Skeletal muscle cell (primary cell): ENCODE data around the gene NDST1.

Source experiments
- DNase-seq: peaks from one replicate; pipeline ENCODE4 v3.0.0-alpha.2; 2010; ENCODE audit warnings: low read depth
- H3K4me3 ChIP-seq: 2 replicates; pipeline ENCODE4 v1.5.1; 2011; ENCODE audit warnings: low read depth, mild to moderate bottlenecking, control low read depth, low read length, moderate library complexity

The NDST1 gene

DNA sequence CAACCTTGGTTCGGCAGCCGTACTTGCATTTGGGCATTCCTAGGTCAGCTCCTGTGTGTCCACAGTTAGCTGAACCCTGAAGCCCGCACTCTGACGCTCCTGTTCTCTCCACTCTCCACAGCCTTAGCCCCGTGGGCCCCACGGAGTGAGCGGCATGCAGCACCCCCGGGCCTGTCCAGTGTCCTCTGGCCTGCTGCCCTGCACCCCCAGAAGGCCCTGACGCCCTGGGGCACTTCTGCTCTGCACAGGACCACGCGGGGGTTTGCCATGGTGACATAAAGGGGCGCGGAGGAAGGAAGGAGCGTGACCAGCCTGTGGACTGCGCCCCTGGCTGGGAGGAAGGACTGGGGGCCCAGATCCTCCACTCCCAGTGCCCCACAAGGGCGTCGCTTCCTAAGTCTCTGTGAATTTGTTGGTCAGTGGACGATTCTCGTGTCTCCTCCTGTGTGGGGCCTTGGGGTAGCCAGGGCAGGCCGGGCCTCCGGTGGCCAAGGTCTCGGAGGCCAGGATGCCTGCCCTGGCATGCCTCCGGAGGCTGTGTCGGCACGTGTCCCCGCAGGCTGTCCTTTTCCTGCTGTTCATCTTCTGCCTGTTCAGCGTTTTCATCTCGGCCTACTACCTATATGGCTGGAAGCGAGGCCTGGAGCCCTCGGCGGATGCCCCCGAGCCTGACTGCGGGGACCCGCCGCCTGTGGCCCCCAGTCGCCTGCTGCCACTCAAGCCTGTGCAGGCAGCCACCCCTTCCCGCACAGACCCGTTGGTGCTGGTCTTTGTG lies 13.0 kb downstream of the NDST1 start:
- no peak for DNase-seq
- H3K4me3 ChIP-seq = no peak overlapping the region

DNA sequence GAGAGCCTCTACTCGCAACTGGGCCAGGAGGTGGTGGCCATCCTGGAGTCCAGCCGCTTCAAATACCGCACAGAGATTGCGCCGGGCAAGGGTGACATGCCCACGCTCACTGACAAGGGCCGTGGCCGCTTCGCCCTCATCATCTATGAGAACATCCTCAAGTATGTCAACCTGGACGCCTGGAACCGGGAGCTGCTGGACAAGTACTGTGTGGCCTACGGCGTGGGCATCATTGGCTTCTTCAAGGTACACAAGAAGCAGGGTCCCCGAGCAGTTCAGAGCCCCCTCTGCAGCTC lies 13.5 kb downstream of the NDST1 start:
- H3K4me3 ChIP-seq = no peak overlapping the region
- DNase-seq = no peak

DNA sequence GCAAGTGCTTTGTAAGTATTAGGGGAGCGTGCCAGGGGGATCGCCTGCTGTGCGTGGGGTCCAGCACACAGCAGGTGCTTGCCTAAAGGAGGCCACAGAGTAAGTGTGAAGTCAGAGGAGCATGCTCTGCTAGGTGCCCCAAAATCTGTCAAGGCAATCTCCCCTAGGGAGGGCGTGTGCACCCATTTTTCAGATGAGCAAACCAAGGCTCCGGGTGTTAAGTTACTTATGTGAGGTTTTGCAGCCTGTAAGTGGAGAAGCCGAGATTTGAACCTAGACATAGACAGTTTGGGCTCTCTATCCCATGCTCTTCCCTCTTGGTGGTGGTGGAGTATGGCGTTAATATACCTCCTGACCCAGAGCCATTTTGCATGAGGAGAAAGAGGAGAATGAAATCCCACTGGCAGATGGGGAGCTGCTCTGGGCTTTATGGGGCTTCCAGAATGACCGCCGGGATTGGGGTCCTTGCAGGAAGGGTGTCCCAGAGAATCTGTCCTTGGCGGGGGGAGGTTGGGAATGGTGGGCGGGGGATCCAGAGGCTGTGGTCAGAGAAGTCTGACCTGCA lies 14.1 kb downstream of the NDST1 start:
- H3K4me3 ChIP-seq = no peak overlapping the region
- DNase-seq = no peak

DNA sequence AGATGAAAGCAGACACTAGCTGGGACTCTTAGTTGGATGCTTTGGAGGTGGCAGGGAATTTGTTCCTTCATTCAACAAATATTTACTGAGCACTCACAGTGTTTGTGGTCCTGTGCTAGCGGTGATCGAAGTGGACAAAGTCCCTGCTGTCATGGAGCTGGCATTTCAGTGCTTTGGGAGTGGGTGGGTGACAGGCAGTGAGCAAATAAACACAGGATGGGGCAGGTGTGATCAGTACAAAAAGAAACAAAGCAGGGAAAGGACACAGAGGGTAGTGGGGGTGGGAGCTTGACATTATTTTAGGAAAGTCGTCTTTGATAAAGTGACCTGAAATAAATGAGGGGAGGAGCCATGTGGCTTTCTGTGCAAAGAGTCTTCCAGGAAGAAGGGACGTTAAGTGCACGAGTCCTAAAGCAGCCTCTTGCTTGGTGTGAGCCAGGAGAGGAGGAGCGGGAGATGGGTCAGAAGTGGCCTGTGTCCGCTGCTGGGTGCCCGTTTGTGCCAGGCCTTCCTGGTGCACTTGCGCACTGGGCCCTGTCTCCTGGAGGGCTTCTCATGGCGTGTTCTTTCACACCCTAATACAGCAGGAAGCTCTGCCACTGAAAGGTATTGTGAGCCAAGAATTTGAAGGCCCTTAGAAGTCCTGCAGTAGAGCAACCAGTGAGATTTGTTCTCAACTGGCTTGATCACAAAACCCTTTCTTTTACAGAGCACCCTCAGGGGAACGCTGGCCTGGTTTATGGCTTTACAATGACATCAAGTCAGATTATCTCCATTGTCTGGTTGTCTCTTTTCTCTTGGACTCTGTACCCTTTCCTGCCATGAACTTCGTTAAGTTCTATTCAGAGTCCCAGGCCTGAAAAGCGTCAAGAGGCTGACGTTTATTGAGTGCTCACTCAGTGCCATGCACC lies 14.8 kb downstream of the NDST1 start:
- no peak overlapping the region for H3K4me3 ChIP-seq
- no peak for DNase-seq

DNA sequence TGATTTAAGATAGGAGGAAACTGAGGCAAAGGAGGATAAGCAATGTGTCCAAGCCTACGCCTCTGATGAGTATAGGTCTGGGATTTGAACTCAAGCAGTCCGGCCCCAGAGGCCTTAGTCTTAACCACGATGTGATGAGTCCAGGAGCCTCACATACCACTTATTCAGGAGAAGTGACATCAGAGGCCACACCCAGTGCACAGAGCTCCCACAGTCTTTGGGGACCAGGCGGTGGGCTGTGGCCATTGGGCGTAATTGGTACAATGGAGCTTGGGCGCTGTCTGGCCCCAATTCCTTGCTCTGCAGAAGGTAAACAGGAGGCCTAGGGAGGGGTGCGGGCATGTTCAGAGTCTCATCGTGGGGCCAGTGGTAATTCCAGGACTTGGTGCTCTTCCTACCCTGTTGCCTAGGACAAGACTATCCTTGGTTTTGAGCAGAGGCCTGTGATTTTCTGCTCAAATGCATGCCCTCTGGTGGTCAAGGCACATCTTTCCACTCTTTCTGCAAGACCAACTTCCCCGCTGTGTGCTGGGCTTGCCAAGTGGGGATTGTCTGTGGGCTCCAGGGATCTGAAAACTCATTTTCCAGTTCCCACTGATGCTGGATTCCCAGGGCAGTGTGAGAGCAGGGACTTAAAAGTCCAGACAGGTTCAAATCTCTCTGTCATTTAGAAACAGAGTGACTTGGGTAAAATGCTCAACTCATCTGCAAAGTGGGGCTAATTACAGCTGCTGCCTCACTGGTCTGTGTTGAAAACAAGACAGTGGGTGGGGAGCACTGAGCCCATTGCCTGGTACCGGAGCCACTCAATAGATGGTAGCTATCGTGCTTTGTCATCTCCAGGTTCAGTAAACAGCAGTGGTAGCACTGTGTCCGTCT lies 15.8 kb downstream of the NDST1 start:
- H3K4me3 ChIP-seq = no peak overlapping the region
- DNase-seq = no peak

DNA sequence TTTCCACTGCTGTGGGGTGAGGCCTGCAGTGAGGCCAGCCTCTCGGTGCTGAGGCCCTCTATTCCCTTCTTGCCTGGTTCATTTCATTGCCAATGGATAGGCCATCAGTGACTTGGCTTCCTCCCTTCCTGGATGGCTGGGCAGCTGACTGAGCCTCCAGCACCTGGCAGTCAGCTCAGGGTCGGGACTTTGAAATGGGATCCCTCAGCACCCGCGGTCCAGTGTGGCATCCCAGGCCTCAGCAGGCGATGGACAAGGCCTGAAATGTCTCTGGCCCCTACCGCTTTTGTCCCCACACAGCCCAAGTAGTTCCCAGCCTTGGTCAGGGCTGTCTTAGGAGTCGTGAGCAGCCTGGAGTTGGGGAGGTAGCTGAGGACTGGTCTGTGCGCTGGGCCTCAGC lies 17.2 kb downstream of the NDST1 start:
- H3K4me3 ChIP-seq = no peak overlapping the region
- DNase-seq = no peak

DNA sequence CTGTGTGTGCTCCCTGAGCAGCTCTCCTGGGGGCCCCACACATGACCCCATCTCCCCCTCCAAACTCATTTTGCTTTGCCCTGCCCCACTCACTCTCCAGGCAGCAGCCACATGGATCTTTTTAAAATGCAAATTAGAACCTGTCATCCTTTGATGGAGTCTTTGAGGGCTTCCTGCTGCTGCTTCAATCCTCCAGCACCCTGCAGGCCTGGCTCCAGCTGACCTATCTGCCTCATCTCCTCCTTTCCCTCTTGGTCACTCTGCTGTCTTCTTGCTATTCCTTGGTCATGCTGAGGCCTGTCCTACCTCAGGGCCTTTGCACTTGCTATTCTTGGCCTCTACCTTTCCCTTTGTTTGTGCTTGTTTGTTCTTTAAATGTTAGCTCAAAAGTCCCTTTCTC lies 17.9 kb downstream of the NDST1 start:
- DNase-seq = no peak
- H3K4me3 ChIP-seq = no peak overlapping the region

DNA sequence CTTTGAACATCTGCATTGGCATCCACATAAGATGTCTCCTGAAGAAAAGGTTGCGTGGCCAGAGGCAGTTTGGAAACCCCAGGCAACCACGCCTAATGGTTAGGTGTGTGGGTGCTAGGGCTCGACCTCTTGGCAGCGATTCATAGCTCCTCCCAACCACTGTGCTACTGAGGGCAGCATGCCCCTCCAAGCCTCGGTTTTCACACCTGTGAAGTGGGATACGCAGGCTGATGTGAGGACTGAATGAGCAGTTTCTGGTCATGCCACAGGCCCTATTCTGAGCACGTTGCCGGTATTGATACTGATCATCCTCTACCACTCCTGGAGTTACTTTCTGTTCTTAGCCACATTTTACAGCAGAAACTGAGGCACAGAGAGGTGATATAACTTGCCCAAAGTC lies 19.1 kb downstream of the NDST1 start:
- no peak overlapping the region for H3K4me3 ChIP-seq
- DNase-seq = no peak

DNA sequence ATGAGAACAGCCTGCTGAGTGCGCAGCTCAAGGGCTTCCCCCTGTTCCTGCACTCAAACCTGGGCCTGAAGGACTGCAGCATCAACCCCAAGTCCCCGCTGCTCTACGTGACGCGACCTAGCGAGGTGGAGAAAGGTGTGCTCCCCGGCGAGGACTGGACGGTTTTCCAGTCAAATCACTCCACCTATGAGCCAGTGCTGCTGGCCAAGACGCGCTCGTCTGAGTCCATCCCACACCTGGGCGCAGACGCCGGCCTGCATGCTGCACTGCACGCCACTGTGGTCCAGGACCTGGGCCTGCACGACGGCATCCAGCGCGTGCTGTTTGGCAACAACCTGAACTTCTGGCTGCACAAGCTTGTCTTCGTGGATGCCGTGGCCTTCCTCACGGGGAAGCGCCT lies 19.9 kb downstream of the NDST1 start:
- no peak overlapping the region for H3K4me3 ChIP-seq
- DNase-seq = no peak

DNA sequence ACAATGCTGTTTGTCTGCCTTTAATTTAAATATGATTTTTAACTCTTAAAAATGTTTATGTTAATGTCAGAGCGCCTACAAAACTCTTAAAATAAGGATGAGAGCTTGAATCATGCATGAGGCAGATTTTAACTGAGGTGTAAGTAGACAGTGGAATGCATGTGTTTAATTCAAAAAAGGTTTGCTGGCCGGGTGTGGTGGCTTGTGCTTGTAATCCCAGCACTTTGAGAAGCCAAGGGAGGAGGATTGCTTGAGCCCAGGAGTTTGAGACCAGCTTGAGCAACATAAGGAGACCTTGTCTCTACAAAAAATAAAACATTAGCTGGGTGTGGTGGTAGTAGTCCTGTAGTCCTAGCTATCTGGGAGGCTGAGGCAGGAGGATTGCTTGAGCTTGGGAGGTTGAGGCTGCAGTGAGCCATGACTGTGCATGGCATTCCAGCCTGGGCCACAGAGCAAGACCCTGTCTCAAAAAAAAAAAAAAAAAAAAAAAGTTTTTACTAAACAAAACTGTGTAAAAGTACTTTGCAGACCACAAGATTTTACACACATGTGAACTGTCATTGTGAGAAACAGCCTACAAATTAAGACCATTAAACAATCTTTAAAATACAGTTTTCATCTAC lies 21.1 kb downstream of the NDST1 start:
- H3K4me3 ChIP-seq = no peak overlapping the region
- no peak for DNase-seq

DNA sequence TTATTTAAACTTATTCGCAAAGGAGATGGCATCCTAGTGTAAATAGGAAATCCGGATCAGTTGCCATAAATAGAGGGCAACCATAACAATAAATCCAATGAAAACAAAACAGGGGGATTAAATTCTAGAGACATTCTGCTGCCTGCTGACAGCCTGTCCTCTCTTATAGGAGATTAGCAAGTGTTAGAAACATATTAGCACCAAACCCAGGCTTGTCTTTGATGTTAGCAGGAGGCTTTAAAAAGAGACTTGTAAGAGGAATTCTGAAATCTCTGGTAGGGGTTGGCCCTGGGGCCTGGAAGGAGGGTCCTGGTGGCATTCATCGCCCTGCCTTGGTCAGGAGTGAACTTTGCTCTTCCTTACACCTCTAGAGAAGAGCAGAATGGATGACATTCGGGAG lies 21.6 kb downstream of the NDST1 start:
- no peak for DNase-seq
- H3K4me3 ChIP-seq = no peak overlapping the region

DNA sequence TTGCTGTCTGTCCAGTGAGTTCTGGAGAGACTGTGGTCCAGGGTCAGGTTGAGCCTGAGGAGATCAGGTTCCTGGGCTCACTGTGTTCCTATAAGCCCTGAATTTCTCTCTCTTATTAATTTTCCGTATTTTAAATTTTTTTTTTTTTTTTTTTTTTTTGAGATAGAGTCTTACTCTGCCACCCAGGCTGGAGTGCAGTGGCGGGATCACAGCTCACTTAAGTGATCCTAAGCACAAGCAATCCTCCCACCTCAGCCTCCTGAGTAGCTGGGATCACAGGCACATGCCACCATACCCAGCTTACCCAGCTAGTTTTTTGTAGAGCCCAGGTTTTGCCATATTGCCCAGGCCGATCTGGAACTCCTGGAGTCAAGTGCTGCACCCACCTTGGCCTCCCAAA lies 22.5 kb downstream of the NDST1 start:
- DNase-seq = no peak
- no peak overlapping the region for H3K4me3 ChIP-seq

DNA sequence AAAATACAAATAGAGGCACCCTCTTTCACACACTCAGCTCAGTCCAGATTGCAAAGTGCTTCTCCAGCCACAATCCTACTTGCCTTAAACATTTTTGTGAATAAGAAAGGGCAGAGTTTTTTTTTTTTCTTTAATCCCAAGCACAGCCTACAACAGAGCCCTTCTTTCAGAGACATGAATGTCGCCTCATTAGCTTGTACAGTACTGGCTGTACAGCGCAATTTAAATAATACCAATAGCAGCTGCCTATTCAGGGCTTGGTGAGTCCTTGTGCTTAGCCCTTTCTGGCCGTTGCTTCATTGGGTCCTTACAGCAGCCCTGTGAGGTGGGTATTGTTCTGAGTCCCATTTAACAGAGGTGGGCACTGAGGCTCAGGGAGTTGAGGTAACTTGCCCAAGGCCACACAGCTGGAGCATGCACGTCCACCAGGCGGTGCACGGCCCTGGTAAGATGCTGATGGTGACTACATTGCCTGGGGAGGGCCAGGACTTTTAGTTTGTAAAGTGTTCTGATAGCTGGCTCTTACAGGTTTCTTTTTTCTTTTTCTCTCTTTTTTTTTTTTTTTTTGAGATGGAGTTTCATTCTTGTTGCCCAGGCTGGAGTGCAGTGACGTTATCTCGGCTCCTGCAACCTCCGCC lies 23.1 kb downstream of the NDST1 start:
- no peak overlapping the region for H3K4me3 ChIP-seq
- DNase-seq = no peak

DNA sequence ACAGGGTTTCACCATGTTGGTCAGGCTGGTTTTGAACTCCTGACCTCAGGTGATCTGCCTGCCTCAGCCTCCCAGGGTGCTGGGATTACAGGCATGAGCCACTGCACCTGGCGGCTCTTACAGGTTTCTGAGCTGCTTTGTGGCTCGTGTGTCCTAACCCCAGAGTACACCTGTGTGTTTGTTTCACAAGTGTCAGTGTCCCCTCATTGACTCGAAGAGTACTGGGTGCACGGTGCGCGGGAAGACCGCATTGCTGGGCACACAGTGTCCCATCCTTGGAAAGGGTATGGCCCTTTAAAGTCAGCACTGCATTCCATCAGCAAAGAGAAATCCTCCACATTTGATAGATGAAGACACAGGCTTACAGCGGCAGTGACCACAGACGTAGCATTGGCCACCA lies 23.8 kb downstream of the NDST1 start:
- no peak for DNase-seq
- H3K4me3 ChIP-seq = no peak overlapping the region

DNA sequence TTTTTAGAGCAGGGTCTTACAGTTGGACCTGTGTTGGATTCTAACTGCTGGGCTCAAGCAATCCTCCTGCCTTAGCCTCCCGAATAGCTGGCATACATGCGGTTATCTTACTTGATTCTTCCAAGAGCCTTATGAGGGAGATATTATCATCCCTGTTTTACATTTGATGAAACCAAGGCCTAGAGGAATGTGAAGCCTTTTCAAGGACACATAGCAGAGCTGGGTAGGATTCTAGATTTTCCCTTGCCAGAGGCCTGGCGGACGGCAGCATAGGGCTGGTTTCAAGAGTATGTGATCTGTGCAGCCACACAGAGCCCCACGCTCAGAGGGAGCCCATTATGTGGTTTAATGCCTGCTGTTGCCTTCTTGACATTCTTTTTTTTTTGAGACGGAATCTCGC lies 24.2 kb downstream of the NDST1 start:
- H3K4me3 ChIP-seq = no peak overlapping the region
- no peak for DNase-seq

DNA sequence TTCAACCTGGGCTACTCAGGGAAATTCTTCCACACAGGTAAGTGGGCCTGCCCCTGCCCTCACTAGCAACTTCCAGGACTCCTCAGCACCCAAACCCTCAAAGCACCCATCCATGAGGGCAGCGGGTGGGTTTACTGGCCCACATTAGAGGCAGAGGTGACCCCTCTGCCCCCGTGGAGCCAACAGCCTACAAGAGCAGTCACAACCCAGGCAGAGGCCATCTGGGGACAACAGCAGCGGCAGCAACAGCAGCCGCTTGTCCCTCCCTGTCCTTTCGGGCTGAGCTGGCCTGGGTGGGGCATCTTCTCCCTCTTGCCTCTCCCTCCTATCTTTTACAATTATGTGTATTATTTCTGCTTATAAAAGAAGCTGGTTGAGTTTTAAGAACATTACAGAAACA lies 25.1 kb downstream of the NDST1 start:
- no peak for DNase-seq
- H3K4me3 ChIP-seq = no peak overlapping the region

DNA sequence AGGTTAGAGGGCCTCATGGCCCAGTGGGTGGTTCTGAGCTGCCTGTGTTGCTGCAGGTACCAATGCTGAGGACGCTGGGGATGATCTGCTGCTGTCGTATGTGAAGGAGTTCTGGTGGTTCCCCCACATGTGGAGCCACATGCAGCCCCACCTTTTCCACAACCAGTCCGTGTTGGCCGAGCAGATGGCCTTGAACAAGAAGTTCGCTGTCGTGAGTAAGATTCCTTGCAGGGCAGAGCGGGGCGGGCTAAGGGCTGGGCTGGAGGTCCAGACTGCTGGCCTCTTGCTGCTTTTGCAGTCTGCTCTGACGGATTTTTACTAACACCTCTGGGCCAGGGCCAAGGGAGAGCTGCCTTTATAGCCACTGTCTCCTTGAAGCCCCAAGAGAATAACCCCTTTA lies 26.9 kb downstream of the NDST1 start:
- no peak for DNase-seq
- no peak overlapping the region for H3K4me3 ChIP-seq

DNA sequence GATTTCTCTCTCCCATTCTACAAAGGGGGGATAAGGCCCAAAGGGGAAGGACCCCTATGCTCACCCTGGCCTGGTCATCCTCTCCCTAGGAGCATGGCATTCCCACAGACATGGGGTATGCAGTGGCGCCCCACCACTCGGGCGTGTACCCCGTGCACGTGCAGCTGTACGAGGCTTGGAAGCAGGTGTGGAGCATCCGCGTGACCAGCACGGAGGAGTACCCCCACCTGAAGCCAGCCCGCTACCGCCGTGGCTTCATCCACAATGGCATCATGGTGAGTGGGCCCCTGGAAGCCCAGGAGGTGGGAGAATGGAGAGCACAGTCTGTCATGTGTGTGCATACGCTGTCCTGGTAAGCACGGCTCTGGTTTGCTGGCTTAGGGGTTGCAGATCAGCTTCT lies 27.7 kb downstream of the NDST1 start:
- H3K4me3 ChIP-seq = no peak overlapping the region
- no peak for DNase-seq
